HepG2 (cell line): Measurements from ENCODE around the gene PRSS36. TPM values are rescaled to one million over a fixed set of nuclear protein-coding genes. Genes with fewer than 3 reads are reported as not detected.

ENCODE experiments used
- ATAC-seq: fragments of 200-7000 bp; cut with Tn5 transposase; 3 replicates; pipeline ENCODE4 v1.9.1; 2020; ENCODE audit warnings: mild to moderate bottlenecking, moderate library complexity
- BruUV-seq: library from RNA; stranded (reverse); fragments of 400-500 nt; replicated peaks from 2 replicates; lab custom pipeline; 2021; lab: Mats Ljungman, UMichigan
- CTCF ChIA-PET: fragments of 300-600 bp; formaldehyde crosslinking; extraction: SDS; loops from one replicate; lab custom pipeline; 2021; ENCODE audit warnings: low total read pairs, inconsistent platforms, low intra/inter-chr PET ratio; lab: Yijun Ruan, JAX
- POLR2A ChIA-PET: fragments of 350-600 bp; sonication (Branson Sonifier 250); formaldehyde crosslinking; loops from one replicate; lab custom pipeline; 2020; ENCODE audit warnings: antibody characterized with exemption, inconsistent platforms; lab: Yijun Ruan, JAX
- DNase-seq: peaks from one replicate; pipeline ENCODE4 v3.0.0-alpha.2; 2015; ENCODE audit warnings: low spot score
- FAIRE-seq: peaks from 3 replicates; lab custom pipeline; 2011; peaks lifted over from hg19 to GRCh38; lab: Jason Lieb, UNC
- H2AFZ ChIP-seq: one replicate; pipeline ENCODE4 v1.6.1; 2011; ENCODE audit warnings: low read length, inconsistent platforms
- H3K27ac ChIP-seq: fragments of 300-600 bp; 3 replicates; pipeline ENCODE4 v1.8.0; 2011; ENCODE audit warnings: mixed run types, mild to moderate bottlenecking, mixed read lengths, low read length, inconsistent platforms; ENCODE audit not compliant: insufficient read depth; ENCODE audit errors: extremely low read length
- H3K27me3 ChIP-seq, 2 experiments: fragments of 200-600 bp in 1 of 2; 2 replicates in 1 of 2; 3 replicates in 1 of 2; pipeline versions ENCODE4 v1.6.0 to v1.8.0; 2011; ENCODE audit warnings: low read length in 2 of 2, mild to moderate bottlenecking in 2 of 2, moderate library complexity in 2 of 2, inconsistent platforms in 1 of 2; ENCODE audit not compliant: insufficient read depth in 2 of 2, control insufficient read depth in 1 of 2
- H3K36me3 ChIP-seq, 2 experiments: fragments of 200-600 bp in 1 of 2; replicated peaks in 1 of 2; 2 replicates in 1 of 2; 3 replicates in 1 of 2; pipeline versions ENCODE4 v1.5.1 to v1.8.0; 2011; ENCODE audit warnings: low read length in 2 of 2, inconsistent platforms in 1 of 2; ENCODE audit not compliant: insufficient read depth in 2 of 2, control insufficient read depth in 1 of 2
- H3K4me1 ChIP-seq: 2 replicates; pipeline ENCODE4 v1.5.1; 2012; ENCODE audit warnings: low read length, inconsistent platforms; ENCODE audit not compliant: insufficient read depth
- H3K4me2 ChIP-seq: 2 replicates; pipeline ENCODE4 v1.6.0; 2011; ENCODE audit warnings: low read depth, low read length, inconsistent platforms
- H3K4me3 ChIP-seq, 3 experiments: fragments of 200-600 bp in 1 of 3; sonication (generic), shearing (Covaris generic) in 1 of 3; replicated peaks in 1 of 3; 2 replicates each; pipeline ENCODE4 v1.5.1; 2011 to 2016; ENCODE audit warnings: low read length in 3 of 3, inconsistent platforms in 2 of 3, low read depth in 2 of 3, mild to moderate bottlenecking in 2 of 3, control low read depth in 1 of 3, mixed read lengths in 1 of 3; ENCODE audit not compliant: insufficient read depth in 1 of 3
- H3K79me2 ChIP-seq: one replicate; pipeline ENCODE4 v1.6.1; 2011; ENCODE audit warnings: low read length, inconsistent platforms; ENCODE audit not compliant: insufficient read depth
- H3K9ac ChIP-seq: 2 replicates; pipeline ENCODE4 v1.6.0; 2011; ENCODE audit warnings: mild to moderate bottlenecking, low read depth, low read length, inconsistent platforms; ENCODE audit not compliant: insufficient read depth
- H3K9me3 ChIP-seq: 2 replicates; pipeline ENCODE4 v1.5.1; 2012; ENCODE audit warnings: mild to moderate bottlenecking, low read length
- H4K20me1 ChIP-seq: 2 replicates; pipeline ENCODE4 v1.6.0; 2011; ENCODE audit warnings: inconsistent platforms, mild to moderate bottlenecking, low read length, moderate library complexity; ENCODE audit not compliant: insufficient read depth
- AGO1 ChIP-seq: fragments of 200-400 bp; formaldehyde crosslinking; IDR thresholded peaks from 2 replicates; pipeline ENCODE4 v1.6.1; 2017; ENCODE audit warnings: mild to moderate bottlenecking, low read depth, low read length, moderate library complexity; ENCODE audit not compliant: poor library complexity, severe bottlenecking
- ARID2 ChIP-seq: sonication (generic); formaldehyde crosslinking; IDR thresholded peaks from 2 replicates; pipeline ENCODE4 v1.8.1; 2022; ENCODE audit warnings: mild to moderate bottlenecking, missing genetic modification reagents, borderline replicate concordance
- ARNT2 ChIP-seq: sonication (generic); formaldehyde crosslinking; IDR thresholded peaks from 2 replicates; pipeline ENCODE4 v1.8.0; 2022; ENCODE audit warnings: mild to moderate bottlenecking, low read depth, missing genetic modification reagents, moderate library complexity
- KDM1A ChIP-seq: IDR thresholded peaks from 2 replicates; pipeline ENCODE4 v1.6.1; 2016; ENCODE audit warnings: missing compliant biosample characterization
- NFKBIZ ChIP-seq: IDR thresholded peaks from 2 replicates; pipeline ENCODE4 v1.6.1; 2018; ENCODE audit warnings: missing genetic modification reagents, missing compliant biosample characterization
- PHF21A ChIP-seq: sonication (generic); formaldehyde crosslinking; IDR thresholded peaks from 2 replicates; pipeline ENCODE4 v1.5.0; 2020; ENCODE audit warnings: mild to moderate bottlenecking, missing genetic modification reagents
- RBM22 ChIP-seq: fragments of 200-400 bp; formaldehyde crosslinking; optimal IDR thresholded peaks from 2 replicates; pipeline ENCODE3; 2017; ENCODE audit warnings: mild to moderate bottlenecking, low read length, moderate library complexity
- SNAPC2 ChIP-seq: sonication (generic); formaldehyde crosslinking; IDR thresholded peaks from 2 replicates; pipeline ENCODE4 v1.8.1; 2022; ENCODE audit warnings: mild to moderate bottlenecking, missing genetic modification reagents
- SNRNP70 ChIP-seq: fragments of 200-400 bp; formaldehyde crosslinking; IDR thresholded peaks from 2 replicates; pipeline ENCODE4 v1.6.1; 2017; ENCODE audit warnings: mild to moderate bottlenecking, low read depth, low read length, moderate library complexity
- TFDP2 ChIP-seq: sonication (generic); formaldehyde crosslinking; IDR thresholded peaks from 2 replicates; pipeline ENCODE4 v1.4.0; 2020; ENCODE audit warnings: missing genetic modification reagents
- U2AF1 ChIP-seq: fragments of 200-400 bp; formaldehyde crosslinking; optimal IDR thresholded peaks from 2 replicates; pipeline ENCODE3; 2017; ENCODE audit warnings: mild to moderate bottlenecking, low read depth, low read length
- ZC3H4 ChIP-seq: sonication (generic); formaldehyde crosslinking; IDR thresholded peaks from 2 replicates; pipeline ENCODE4 v1.4.0; 2020; ENCODE audit warnings: missing genetic modification reagents, borderline replicate concordance
- ZFP91 ChIP-seq: sonication (generic); formaldehyde crosslinking; IDR thresholded peaks from 2 replicates; pipeline ENCODE4 v1.9.0; 2022; ENCODE audit warnings: missing genetic modification reagents, mild to moderate bottlenecking, borderline replicate concordance
- ZNF280D ChIP-seq: sonication (generic); formaldehyde crosslinking; IDR thresholded peaks from 2 replicates; pipeline ENCODE4 v1.5.1; 2020; ENCODE audit warnings: mild to moderate bottlenecking, missing genetic modification reagents
- ZNF562 ChIP-seq: sonication (generic); formaldehyde crosslinking; IDR thresholded peaks from 2 replicates; pipeline ENCODE4 v1.8.0; 2022; ENCODE audit warnings: missing genetic modification reagents, borderline replicate concordance
- ZNF891 ChIP-seq: sonication (generic); formaldehyde crosslinking; IDR thresholded peaks from 2 replicates; pipeline ENCODE4 v1.5.0; 2020; ENCODE audit warnings: mild to moderate bottlenecking, missing genetic modification reagents
- WGBS: methylation state at CpG from one replicate; pipeline ENCODE4 v1.1.6; 2017; ENCODE audit warnings: low lambda C conversion rate; 5-methylcytosine and 5-hydroxymethylcytosine counted together
- in situ Hi-C: cut with HindIII; loops from 2 replicates; pipeline ENCODE4 v1.10.0; 2017; ENCODE audit warnings: low pct_unique_long_range_greater_than_20kb; ENCODE audit not compliant: extremely low pct_ligation_motif_present
- intact Hi-C: fragments of 100-400 bp; cut with micrococcal nuclease; formaldehyde crosslinking; loops from one replicate; pipeline ENCODE4 v1.10.0; 2022; ENCODE audit not compliant: unreplicated experiment
- polyA plus RNA-seq, 8 experiments: library from polyadenylated mRNA; depleted of rRNA in 3 of 8; stranded (reverse) in 7 of 8; unstranded in 1 of 8; fragments of >200 nt; fragmentation: Illumina TruSeq in 4 of 8; extraction: Trizol in 4 of 8; gene quantifications; 2 replicates each; pipeline versions ENCODE4 v1.2.1 to v1.2.3, GENCODE V29; 2011 to 2016; ENCODE audit warnings: low read depth in 4 of 8, missing spikeins in 1 of 8, mixed read lengths in 1 of 8; ENCODE audit not compliant: insufficient read depth in 1 of 8
- total RNA-seq, 5 experiments: library from RNA; depleted of rRNA; stranded (reverse); fragments of >200 nt; fragmentation: Illumina TruSeq; extraction: Trizol; gene quantifications; 2 replicates each; pipeline ENCODE4 v1.2.3, GENCODE V29; 2016; ENCODE audit warnings: low read depth in 1 of 5

Gene PRSS36
- total and polyA plus RNA-seq, 2 of the 13 experiments (the other 11 are each of a cell fraction or from before 2014, with no cell fraction given) = 1.5 to 2.1 TPM

GRCh38 chr16:31089199-31089598, 60.7 kb downstream of the PRSS36 start:
- Histone ChIP-seq H3K4me3 (no peak overlapping the region), H2AFZ (no peak overlapping the region), H3K4me2 (no peak overlapping the region), H3K79me2 (peaks cover 31% of the 10 kb centered on the region), H3K36me3 (peaks cover 13 to 32% of the 10 kb centered on the region in 2 experiments), H3K27me3 (no peaks in the 10 kb centered on the region; a peak in 1 of 5 replicates), H3K4me1 (peaks cover 14% of the 10 kb centered on the region), H3K9ac (no peak overlapping the region), H3K27ac (no peak overlapping the region), H4K20me1 (peaks cover 12% of the 10 kb centered on the region), H3K9me3 (no peaks in the 10 kb centered on the region)
- FAIRE-seq = no peak
- BruUV-seq = no TSS peak
- CTCF ChIA-PET = no interaction called here
- ATAC-seq = no peak
- TF ChIP-seq ZC3H4 (CRISPR knock-in tag) (no peak), ARNT2 (CRISPR knock-in tag) (no peak), PHF21A (no peak), SNAPC2 (CRISPR knock-in tag) (no peak), KDM1A (no peak), AGO1 (no peak), NFKBIZ (CRISPR knock-in tag) (no peak), U2AF1 (no peak), ZFP91 (CRISPR knock-in tag) (no peak), ZNF280D (no peak), ZNF562 (CRISPR knock-in tag) (no peak), ZNF891 (CRISPR knock-in tag) (0 out of 2 replicates have a peak, but pooled peaks have one; percentile 32), TFDP2 (no peak), SNRNP70 (no peak), RBM22 (peak; percentile 35), ARID2 (CRISPR knock-in tag) (no peak)
- intact Hi-C loops = no loop called here
- DNase-seq = no peak
- in situ Hi-C loops = no loop called here
- 99% methylated on average over 8 of the region's 8 CpGs for WGBS
- POLR2A ChIA-PET = no interaction called here
